Measurements from ENCODE around the gene NKIRAS2. TPM values are rescaled to one million over a fixed set of nuclear protein-coding genes. Genes with fewer than 3 reads are reported as not detected.
A peak's percentile ranks its signal among the peaks of the same experiment; 100 is the strongest.

NKIRAS2 gene
- total RNA-seq, 2 donors from 2014 or later = 48.0 to 51.2 TPM

DNA sequence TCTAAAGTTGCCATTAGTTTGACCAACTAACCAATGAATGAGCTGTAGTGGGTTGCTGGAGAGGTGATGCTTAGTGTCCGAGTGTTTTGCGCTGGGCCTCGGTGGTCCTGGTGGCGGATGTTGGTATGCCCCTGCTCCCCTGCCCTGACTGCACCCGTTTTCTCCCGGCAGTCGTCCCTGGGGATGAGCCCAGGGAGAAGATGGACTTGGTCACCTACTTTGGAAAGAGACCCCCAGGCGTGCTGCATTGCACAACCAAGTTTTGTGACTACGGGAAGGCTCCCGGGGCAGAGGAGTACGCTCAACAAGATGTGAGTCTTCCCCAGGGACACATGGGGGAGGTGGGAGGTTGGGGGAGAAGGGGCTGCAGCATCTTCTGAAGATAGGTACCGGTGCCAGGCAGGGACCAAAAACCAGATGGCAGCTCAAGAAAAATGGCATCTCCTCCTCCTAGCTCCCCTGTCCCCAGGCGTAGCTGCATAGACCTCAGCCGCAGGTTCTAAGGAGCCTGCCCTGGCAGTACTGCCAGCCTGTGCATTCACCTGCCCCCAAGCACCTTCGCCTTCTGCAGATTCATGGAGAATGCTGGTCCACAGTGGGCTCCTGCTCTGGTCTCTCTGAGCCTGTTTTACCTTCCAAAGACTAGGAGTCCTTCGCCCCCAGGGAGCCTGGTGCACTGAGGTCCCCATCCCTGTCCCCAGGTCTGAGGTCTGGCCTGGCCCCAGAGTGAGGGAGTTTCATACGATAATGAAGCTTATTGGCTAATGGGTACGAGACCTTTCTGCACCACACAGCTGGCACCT, 48.0 kb upstream of the NKIRAS2 start:
- no peak overlapping the region for H3K27ac Mint-ChIP-seq
- H3K9ac ChIP-seq (ENCODE audit: extremely low read depth, low read length, poor library complexity, severe bottlenecking) = no peak overlapping the region
- WGBS, 2 experiments (ENCODE audit: insufficient coverage in 1 of 2, insufficient read length in 1 of 2) = 91 to 98% methylated on average over 13 to 18 of the region's 18 CpGs

DNA sequence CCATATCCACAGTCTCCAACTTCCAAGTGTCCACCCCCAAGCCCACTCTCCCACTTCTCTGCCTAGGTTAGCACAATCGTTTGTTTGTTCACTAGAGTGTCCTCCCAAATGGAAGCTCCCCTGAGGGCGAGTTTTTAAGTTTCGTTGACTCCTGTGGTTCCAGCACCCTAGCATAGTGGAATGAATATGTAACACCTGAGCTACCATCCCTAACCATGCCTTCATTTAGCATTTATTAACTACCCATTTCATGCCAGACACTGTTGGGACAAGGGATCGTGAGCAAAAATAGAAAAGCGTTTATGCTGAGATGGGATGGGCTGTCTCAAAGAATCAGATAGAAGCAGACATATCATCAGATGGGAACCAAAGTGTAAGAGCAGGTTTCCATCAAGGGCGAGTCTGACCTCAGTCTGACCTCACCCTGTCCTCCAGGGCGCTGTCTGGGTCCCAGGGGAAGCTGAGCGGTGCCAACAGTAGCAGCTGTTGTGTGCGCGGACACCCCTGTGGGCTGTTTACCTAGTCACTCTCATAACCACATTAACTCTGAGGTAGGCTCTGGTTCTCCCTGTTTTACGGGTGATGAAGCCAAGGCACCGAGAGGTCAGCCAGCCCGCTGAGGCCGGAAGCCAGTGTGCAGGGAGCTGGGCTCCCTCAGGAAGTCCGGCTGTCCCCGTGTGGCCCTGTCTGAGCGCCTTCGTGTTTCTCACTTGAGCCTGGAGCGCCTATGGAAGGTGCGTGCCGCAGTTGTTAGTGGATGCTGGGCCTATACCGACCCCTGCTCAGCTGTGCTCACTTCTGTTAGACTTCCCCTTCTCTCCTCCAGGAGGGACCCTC, 47.1 kb upstream of the NKIRAS2 start:
- H3K4me1 ChIP-seq (ENCODE audit: control insufficient read depth, insufficient read depth, low read length) = no peaks in the 10 kb centered on the region
- Mint-ChIP-seq H3K36me3 (ENCODE audit: low read depth) (peaks cover 80% of the 10 kb centered on the region), H3K4me1 (peaks cover 4% of the 10 kb centered on the region), H3K4me3 (no peak overlapping the region), H3K9me3 (no peaks in the 10 kb centered on the region), H3K27ac (no peak overlapping the region), H3K27me3 (ENCODE audit: insufficient read depth) (no peaks in the 10 kb centered on the region)
- TF ChIP-seq, protein P1, sequence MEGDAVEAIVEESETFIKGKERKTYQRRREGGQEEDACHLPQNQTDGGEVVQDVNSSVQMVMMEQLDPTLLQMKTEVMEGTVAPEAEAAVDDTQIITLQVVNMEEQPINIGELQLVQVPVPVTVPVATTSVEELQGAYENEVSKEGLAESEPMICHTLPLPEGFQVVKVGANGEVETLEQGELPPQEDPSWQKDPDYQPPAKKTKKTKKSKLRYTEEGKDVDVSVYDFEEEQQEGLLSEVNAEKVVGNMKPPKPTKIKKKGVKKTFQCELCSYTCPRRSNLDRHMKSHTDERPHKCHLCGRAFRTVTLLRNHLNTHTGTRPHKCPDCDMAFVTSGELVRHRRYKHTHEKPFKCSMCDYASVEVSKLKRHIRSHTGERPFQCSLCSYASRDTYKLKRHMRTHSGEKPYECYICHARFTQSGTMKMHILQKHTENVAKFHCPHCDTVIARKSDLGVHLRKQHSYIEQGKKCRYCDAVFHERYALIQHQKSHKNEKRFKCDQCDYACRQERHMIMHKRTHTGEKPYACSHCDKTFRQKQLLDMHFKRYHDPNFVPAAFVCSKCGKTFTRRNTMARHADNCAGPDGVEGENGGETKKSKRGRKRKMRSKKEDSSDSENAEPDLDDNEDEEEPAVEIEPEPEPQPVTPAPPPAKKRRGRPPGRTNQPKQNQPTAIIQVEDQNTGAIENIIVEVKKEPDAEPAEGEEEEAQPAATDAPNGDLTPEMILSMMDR (conservative IDR thresholded peaks at IDR 0.05) = no peak
- H3K27ac ChIP-seq (ENCODE audit: low read depth, low read length) = no peak overlapping the region
- no peaks in the 10 kb centered on the region for H3K9me3 ChIP-seq (ENCODE audit: control insufficient read depth, low read length)
- H3K9ac ChIP-seq (ENCODE audit: extremely low read depth, low read length, poor library complexity, severe bottlenecking) = no peak overlapping the region
- no peaks in the 10 kb centered on the region for H3K27me3 ChIP-seq (ENCODE audit: control insufficient read depth, insufficient read depth, low read length, poor library complexity, severe bottlenecking)
- DNase-seq = no peak
- peaks cover 88% of the 10 kb centered on the region for H3K36me3 ChIP-seq (ENCODE audit: control insufficient read depth, insufficient read depth, low read length)
- WGBS, 2 experiments (ENCODE audit: insufficient coverage in 1 of 2, insufficient read length in 1 of 2) = 94 to 95% methylated on average over 19 to 22 of the region's 22 CpGs
- no peak overlapping the region for H3K4me3 ChIP-seq (ENCODE audit: low read length)

More for the DNA sequence above, 48.0 kb upstream of the NKIRAS2 start:
- Mint-ChIP-seq H3K27me3 (ENCODE audit: insufficient read depth) (no peaks in the 10 kb centered on the region), H3K9me3 (no peaks in the 10 kb centered on the region), H3K4me3 (no peak overlapping the region), H3K4me1 (peaks cover 6% of the 10 kb centered on the region), H3K36me3 (ENCODE audit: low read depth) (peaks cover 74% of the 10 kb centered on the region)
- Histone ChIP-seq H3K9me3 (ENCODE audit: control insufficient read depth, low read length) (no peaks in the 10 kb centered on the region), H3K4me3 (ENCODE audit: low read length) (no peak overlapping the region), H3K27me3 (ENCODE audit: control insufficient read depth, insufficient read depth, low read length, poor library complexity, severe bottlenecking) (no peaks in the 10 kb centered on the region), H3K36me3 (ENCODE audit: control insufficient read depth, insufficient read depth, low read length) (peaks cover 79% of the 10 kb centered on the region), H3K4me1 (ENCODE audit: control insufficient read depth, insufficient read depth, low read length) (no peaks in the 10 kb centered on the region), H3K27ac (ENCODE audit: low read depth, low read length) (no peak overlapping the region)
- TF ChIP-seq, protein P1 (conservative IDR thresholded peaks at IDR 0.05) = peak; percentile 17
- no peak for DNase-seq

DNA sequence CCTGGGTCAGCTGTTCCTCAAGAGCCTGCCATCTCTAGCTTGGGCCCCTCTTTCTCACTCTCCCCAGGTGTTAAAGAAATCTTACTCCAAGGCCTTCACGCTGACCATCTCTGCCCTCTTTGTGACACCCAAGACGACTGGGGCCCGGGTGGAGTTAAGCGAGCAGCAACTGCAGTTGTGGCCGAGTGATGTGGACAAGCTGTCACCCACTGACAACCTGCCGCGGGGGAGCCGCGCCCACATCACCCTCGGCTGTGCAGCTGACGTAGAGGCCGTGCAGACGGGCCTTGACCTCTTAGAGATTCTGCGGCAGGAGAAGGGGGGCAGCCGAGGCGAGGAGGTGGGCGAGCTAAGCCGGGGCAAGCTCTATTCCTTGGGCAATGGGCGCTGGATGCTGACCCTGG, 46.5 kb upstream of the NKIRAS2 start:
- no peak for DNase-seq
- H3K27me3 ChIP-seq (ENCODE audit: control insufficient read depth, insufficient read depth, low read length, poor library complexity, severe bottlenecking) = no peaks in the 10 kb centered on the region
- no peak overlapping the region for H3K27ac ChIP-seq (ENCODE audit: low read depth, low read length)
- 92 to 97% methylated on average over 10 to 19 of the region's 19 CpGs for WGBS, 2 experiments (ENCODE audit: insufficient coverage in 1 of 2, insufficient read length in 1 of 2)
- H3K9me3 ChIP-seq (ENCODE audit: control insufficient read depth, low read length) = no peaks in the 10 kb centered on the region
- Mint-ChIP-seq H3K27me3 (ENCODE audit: insufficient read depth) (no peaks in the 10 kb centered on the region), H3K4me3 (no peak overlapping the region), H3K4me1 (peaks cover 3% of the 10 kb centered on the region), H3K9me3 (no peaks in the 10 kb centered on the region), H3K36me3 (ENCODE audit: low read depth) (peaks cover 81% of the 10 kb centered on the region), H3K27ac (no peak overlapping the region)
- H3K9ac ChIP-seq (ENCODE audit: extremely low read depth, low read length, poor library complexity, severe bottlenecking) = no peak overlapping the region
- H3K36me3 ChIP-seq (ENCODE audit: control insufficient read depth, insufficient read depth, low read length) = peaks cover 89% of the 10 kb centered on the region
- H3K4me3 ChIP-seq (ENCODE audit: low read length) = no peak overlapping the region
- H3K4me1 ChIP-seq (ENCODE audit: control insufficient read depth, insufficient read depth, low read length) = no peaks in the 10 kb centered on the region
- TF ChIP-seq, protein P1 (conservative IDR thresholded peaks at IDR 0.05) = no peak

Measured in endodermal cell (in vitro differentiated cells).